Sigmoid colon (tissue), 4 donors: ENCODE measurements around the gene ZFP92.

Experiments
- EP300 ChIP-seq, 4 donors: sonication (generic); formaldehyde crosslinking; IDR thresholded peaks; one replicate each; pipeline ENCODE4 v1.6.1; 2017; ENCODE audit warnings: antibody characterized with exemption in 4 of 4
- POLR2A ChIP-seq, 2 donors: fragments of 450-650 bp; IDR thresholded peaks; one replicate each; pipeline ENCODE4 v1.6.1; 2016; ENCODE audit warnings: antibody characterized with exemption in 2 of 2, mild to moderate bottlenecking in 2 of 2, moderate library complexity in 2 of 2
- POLR2AphosphoS5 ChIP-seq, 4 donors: sonication (generic); formaldehyde crosslinking; IDR thresholded peaks; one replicate each; pipeline ENCODE4 v1.6.1; 2017; ENCODE audit warnings: antibody characterized with exemption in 4 of 4
- TF ChIP-seq, protein P1 (sequence below), 4 experiments: fragments of 450-650 bp in 3 of 4; fragments of 200-600 bp in 1 of 4; IDR thresholded peaks; one replicate each; pipeline ENCODE4 v1.5.1; 2016 to 2019; ENCODE audit warnings: antibody characterized with exemption in 4 of 4, mild to moderate bottlenecking in 3 of 4, moderate library complexity in 2 of 4

DNA sequence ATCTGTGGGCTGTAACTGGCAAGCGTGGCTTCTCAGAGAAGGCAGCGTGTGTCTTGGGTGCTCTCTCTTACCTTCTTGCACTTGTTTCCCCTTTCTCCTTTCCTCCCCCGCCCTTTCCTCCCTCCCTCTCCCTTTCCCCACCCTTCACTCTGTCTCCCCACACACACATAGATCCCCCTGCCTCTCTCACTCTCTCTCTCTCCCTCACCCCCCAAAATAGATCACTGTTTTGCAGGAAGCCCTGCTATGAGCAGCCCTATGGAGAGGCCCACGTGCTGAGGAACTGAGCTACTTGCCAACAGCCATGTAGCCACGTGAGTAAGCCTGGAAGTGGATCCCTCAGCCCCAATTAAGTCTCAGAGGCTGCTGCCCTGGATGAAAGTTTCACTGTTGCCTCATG, 5.8 kb upstream of the ZFP92 start:
- TF ChIP-seq, protein P1, sequence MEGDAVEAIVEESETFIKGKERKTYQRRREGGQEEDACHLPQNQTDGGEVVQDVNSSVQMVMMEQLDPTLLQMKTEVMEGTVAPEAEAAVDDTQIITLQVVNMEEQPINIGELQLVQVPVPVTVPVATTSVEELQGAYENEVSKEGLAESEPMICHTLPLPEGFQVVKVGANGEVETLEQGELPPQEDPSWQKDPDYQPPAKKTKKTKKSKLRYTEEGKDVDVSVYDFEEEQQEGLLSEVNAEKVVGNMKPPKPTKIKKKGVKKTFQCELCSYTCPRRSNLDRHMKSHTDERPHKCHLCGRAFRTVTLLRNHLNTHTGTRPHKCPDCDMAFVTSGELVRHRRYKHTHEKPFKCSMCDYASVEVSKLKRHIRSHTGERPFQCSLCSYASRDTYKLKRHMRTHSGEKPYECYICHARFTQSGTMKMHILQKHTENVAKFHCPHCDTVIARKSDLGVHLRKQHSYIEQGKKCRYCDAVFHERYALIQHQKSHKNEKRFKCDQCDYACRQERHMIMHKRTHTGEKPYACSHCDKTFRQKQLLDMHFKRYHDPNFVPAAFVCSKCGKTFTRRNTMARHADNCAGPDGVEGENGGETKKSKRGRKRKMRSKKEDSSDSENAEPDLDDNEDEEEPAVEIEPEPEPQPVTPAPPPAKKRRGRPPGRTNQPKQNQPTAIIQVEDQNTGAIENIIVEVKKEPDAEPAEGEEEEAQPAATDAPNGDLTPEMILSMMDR (IDR thresholded peaks at IDR 0.05): no peak
- TF ChIP-seq POLR2A (IDR thresholded peaks at IDR 0.05): no peak
- no peak for TF ChIP-seq EP300 (IDR thresholded peaks at IDR 0.05)
- no peak for TF ChIP-seq POLR2AphosphoS5 (IDR thresholded peaks at IDR 0.05)
